Vagina (tissue), 2 donors: ENCODE results near the gene NUP85.

Experiments
- CTCF ChIP-seq, 3 experiments: fragments of 450-650 bp in 2 of 3; fragments of 200-600 bp in 1 of 3; sonication (generic) in 1 of 3; IDR thresholded peaks; one replicate each; pipeline ENCODE4 v1.5.1; 2017 to 2019; ENCODE audit warnings: antibody characterized with exemption in 3 of 3, mild to moderate bottlenecking in 2 of 3, moderate library complexity in 2 of 3
- POLR2A ChIP-seq, 2 donors: fragments of 450-650 bp; IDR thresholded peaks; one replicate each; pipeline ENCODE4 v1.6.1; 2017; ENCODE audit warnings: antibody characterized with exemption in 2 of 2, mild to moderate bottlenecking in 2 of 2, moderate library complexity in 2 of 2
- POLR2AphosphoS5 ChIP-seq, 2 donors: sonication (generic); formaldehyde crosslinking; IDR thresholded peaks; one replicate each; pipeline ENCODE4 v1.9.0; 2017; ENCODE audit warnings: antibody characterized with exemption in 2 of 2, mild to moderate bottlenecking in 2 of 2, low read depth in 1 of 2; ENCODE audit not compliant: insufficient read depth in 1 of 2

DNA sequence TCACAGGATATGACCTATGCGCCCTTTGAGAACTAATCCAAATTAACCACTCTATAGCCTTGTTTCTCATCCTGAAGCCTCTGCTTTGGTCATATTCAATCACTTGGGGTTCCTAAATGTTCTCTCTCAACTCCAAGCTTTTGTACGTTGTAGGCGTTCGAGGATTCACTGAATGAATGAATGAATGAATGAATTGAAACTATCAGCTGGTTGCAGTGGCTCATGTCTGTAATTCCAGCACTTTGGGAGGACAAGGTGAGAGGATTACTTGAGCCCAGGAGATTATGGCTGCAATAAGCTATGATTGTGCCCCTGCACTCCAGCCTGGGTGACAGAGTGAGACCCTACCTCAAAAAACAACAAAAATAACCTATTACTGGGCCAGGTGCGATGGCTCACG lies 16.9 kb upstream of the NUP85 start:
- TF ChIP-seq CTCF (IDR thresholded peaks at IDR 0.05) (no peak), POLR2A (IDR thresholded peaks at IDR 0.05) (no peak), POLR2AphosphoS5 (IDR thresholded peaks at IDR 0.05; ENCODE audit: insufficient read depth in 1 of 2, low read depth in 1 of 2) (no peak)
